Astrocyte (in vitro differentiated cells and primary cell): Measurements from ENCODE around the gene NAV2. TPM values are rescaled to one million over a fixed set of nuclear protein-coding genes. Genes with fewer than 3 reads are reported as not detected.

Experiments used
- DNase-seq: peaks from one replicate; pipeline ENCODE4 v3.0.0-alpha.2; 2010; ENCODE audit warnings: low read depth
- FAIRE-seq: peaks from 2 replicates; lab custom pipeline; 2011; peaks lifted over from hg19 to GRCh38; lab: Jason Lieb, UNC
- H2AFZ ChIP-seq: 2 replicates; pipeline ENCODE4 v1.6.0; 2012; ENCODE audit warnings: low read depth, low read length, inconsistent platforms
- H3K27ac ChIP-seq: 2 replicates; pipeline ENCODE4 v1.5.1; 2011; ENCODE audit warnings: low read depth, low read length, inconsistent platforms
- H3K27me3 ChIP-seq: 2 replicates; pipeline ENCODE4 v1.6.0; 2011; ENCODE audit warnings: low read length, inconsistent platforms; ENCODE audit not compliant: insufficient read depth
- H3K36me3 ChIP-seq: 2 replicates; pipeline ENCODE4 v1.5.1; 2011; ENCODE audit warnings: low read length, inconsistent platforms; ENCODE audit not compliant: insufficient read depth
- H3K4me1 ChIP-seq: 2 replicates; pipeline ENCODE4 v1.5.1; 2011; ENCODE audit warnings: low read length, inconsistent platforms; ENCODE audit not compliant: insufficient read depth
- H3K4me2 ChIP-seq: 2 replicates; pipeline ENCODE4 v1.6.0; 2012; ENCODE audit warnings: low read length, inconsistent platforms
- H3K4me3 ChIP-seq: 2 replicates; pipeline ENCODE4 v1.5.1; 2011; ENCODE audit warnings: low read depth, mild to moderate bottlenecking, low read length, inconsistent platforms; ENCODE audit not compliant: insufficient read depth
- H3K79me2 ChIP-seq: 2 replicates; pipeline ENCODE4 v1.6.0; 2012; ENCODE audit warnings: mild to moderate bottlenecking, low read length, inconsistent platforms; ENCODE audit not compliant: insufficient read depth
- H3K9ac ChIP-seq: 2 replicates; pipeline ENCODE4 v1.6.0; 2012; ENCODE audit warnings: mild to moderate bottlenecking, low read length, inconsistent platforms
- H3K9me3 ChIP-seq: 2 replicates; pipeline ENCODE4 v1.5.1; 2012; ENCODE audit warnings: low read depth, mild to moderate bottlenecking, low read length, inconsistent platforms; ENCODE audit not compliant: insufficient read depth
- H4K20me1 ChIP-seq: 2 replicates; pipeline ENCODE4 v1.6.0; 2012; ENCODE audit warnings: low read length, inconsistent platforms; ENCODE audit not compliant: insufficient read depth
- H3K27ac Mint-ChIP-seq: one replicate; pipeline ENCODE4 v1.8.0; 2021; ENCODE audit warnings: mild to moderate bottlenecking, mixed read lengths; ENCODE audit not compliant: unreplicated experiment
- H3K27me3 Mint-ChIP-seq: one replicate; pipeline ENCODE4 v1.8.0; 2021; ENCODE audit warnings: low read depth, mixed read lengths; ENCODE audit not compliant: unreplicated experiment
- H3K36me3 Mint-ChIP-seq: one replicate; pipeline ENCODE4 v1.8.0; 2021; ENCODE audit warnings: low read depth, mixed read lengths; ENCODE audit not compliant: unreplicated experiment
- H3K4me1 Mint-ChIP-seq: one replicate; pipeline ENCODE4 v1.8.0; 2021; ENCODE audit warnings: low read depth, mixed read lengths; ENCODE audit not compliant: unreplicated experiment
- H3K4me3 Mint-ChIP-seq: one replicate; pipeline ENCODE4 v1.8.0; 2021; ENCODE audit warnings: mild to moderate bottlenecking, moderate library complexity, mixed read lengths; ENCODE audit not compliant: unreplicated experiment
- H3K9me3 Mint-ChIP-seq: one replicate; pipeline ENCODE4 v1.8.0; 2021; ENCODE audit warnings: mild to moderate bottlenecking, mixed read lengths; ENCODE audit not compliant: unreplicated experiment
- CTCF ChIP-seq: IDR thresholded peaks from 2 replicates; pipeline ENCODE4 v1.5.1; 2011; ENCODE audit warnings: low read depth, mild to moderate bottlenecking, inconsistent platforms, low read length, moderate library complexity; ENCODE audit not compliant: insufficient read depth
- EZH2 ChIP-seq: IDR thresholded peaks from 2 replicates; pipeline ENCODE4 v1.6.1; 2012; ENCODE audit warnings: mild to moderate bottlenecking, low read length, inconsistent platforms; ENCODE audit not compliant: insufficient read depth
- total RNA-seq: library from RNA; stranded (reverse); gene quantifications from 2 replicates; pipeline ENCODE4 v1.2.1, GENCODE V29; 2021

The NAV2 gene
- total RNA-seq, 1 donor from 2014 or later: 20.6 TPM

- peaks cover 83% of the 10 kb centered on the region for H4K20me1 ChIP-seq
- H3K36me3 Mint-ChIP-seq: peaks cover 2% of the 10 kb centered on the region
- peaks cover 21% of the 10 kb centered on the region for H3K27me3 Mint-ChIP-seq
- no peaks in the 10 kb centered on the region for H3K36me3 ChIP-seq
- no peak overlapping the region for H2AFZ ChIP-seq
- peaks cover 19% of the 10 kb centered on the region for H3K27me3 ChIP-seq
- H3K79me2 ChIP-seq: no peaks in the 10 kb centered on the region
- H3K4me3 Mint-ChIP-seq: peak overlapping the region; percentile 85
- peaks cover 6% of the 10 kb centered on the region for H3K4me1 ChIP-seq
- peaks cover 10% of the 10 kb centered on the region for H3K4me1 Mint-ChIP-seq
- no peak overlapping the region for H3K27ac Mint-ChIP-seq
- no peak for FAIRE-seq
- H3K9me3 ChIP-seq: no peaks in the 10 kb centered on the region
- peak overlapping the region; percentile 39 for H3K9ac ChIP-seq
- no peaks in the 10 kb centered on the region for H3K9me3 Mint-ChIP-seq
- DNase-seq: peak; percentile 70
- no peak for TF ChIP-seq CTCF
- TF ChIP-seq EZH2: no peak
- peak overlapping the region; percentile 88 for H3K4me2 ChIP-seq
- H3K27ac ChIP-seq: no peak overlapping the region
- H3K4me3 ChIP-seq: peak overlapping the region; percentile 50
Measured at GRCh38 chr11:19777377-19778102, 64.9 kb downstream of the NAV2 start.

GRCh38 chr11:19779740-19780139 is 67.1 kb downstream of the NAV2 start:
- no peak overlapping the region for H3K4me2 ChIP-seq
- DNase-seq (no peak), FAIRE-seq (no peak)
- no peak overlapping the region for H3K4me3 ChIP-seq
- H4K20me1 ChIP-seq: peaks cover 71% of the 10 kb centered on the region
- Mint-ChIP-seq H3K9me3 (no peaks in the 10 kb centered on the region), H3K4me3 (no peak overlapping the region), H3K36me3 (no peaks in the 10 kb centered on the region), H3K27ac (no peak overlapping the region), H3K27me3 (peaks cover 19% of the 10 kb centered on the region), H3K4me1 (peaks cover 3% of the 10 kb centered on the region)
- no peak overlapping the region for H3K9ac ChIP-seq
- no peak overlapping the region for H2AFZ ChIP-seq
- no peaks in the 10 kb centered on the region for H3K36me3 ChIP-seq
- peaks cover 6% of the 10 kb centered on the region for H3K4me1 ChIP-seq
- TF ChIP-seq EZH2 (no peak), CTCF (no peak)
- no peak overlapping the region for H3K27ac ChIP-seq
- no peaks in the 10 kb centered on the region for H3K9me3 ChIP-seq
- no peaks in the 10 kb centered on the region for H3K79me2 ChIP-seq
- H3K27me3 ChIP-seq: peaks cover 4% of the 10 kb centered on the region

- no peaks in the 10 kb centered on the region for H3K36me3 ChIP-seq
- no peak overlapping the region for H3K4me2 ChIP-seq
- H3K4me3 Mint-ChIP-seq: no peak overlapping the region
- peaks cover 4% of the 10 kb centered on the region for H3K27me3 ChIP-seq
- no peak overlapping the region for H2AFZ ChIP-seq
- H3K9me3 Mint-ChIP-seq: no peaks in the 10 kb centered on the region
- H3K4me3 ChIP-seq: no peak overlapping the region
- no peak for FAIRE-seq
- H3K4me1 Mint-ChIP-seq: peaks cover 3% of the 10 kb centered on the region
- peaks cover 20% of the 10 kb centered on the region for H3K27me3 Mint-ChIP-seq
- peaks cover 4% of the 10 kb centered on the region for H3K79me2 ChIP-seq
- H3K9me3 ChIP-seq: no peaks in the 10 kb centered on the region
- TF ChIP-seq CTCF (no peak), EZH2 (no peak)
- H3K36me3 Mint-ChIP-seq: no peaks in the 10 kb centered on the region
- no peak overlapping the region for H3K9ac ChIP-seq
- DNase-seq: no peak
- H3K4me1 ChIP-seq: peaks cover 6% of the 10 kb centered on the region
- no peak overlapping the region for H3K27ac Mint-ChIP-seq
- H4K20me1 ChIP-seq: peaks cover 69% of the 10 kb centered on the region
- H3K27ac ChIP-seq: no peak overlapping the region
Measured at GRCh38 chr11:19781351-19781750, 68.7 kb downstream of the NAV2 start.
